ENCODE data around the gene NEUROD6.

DNA sequence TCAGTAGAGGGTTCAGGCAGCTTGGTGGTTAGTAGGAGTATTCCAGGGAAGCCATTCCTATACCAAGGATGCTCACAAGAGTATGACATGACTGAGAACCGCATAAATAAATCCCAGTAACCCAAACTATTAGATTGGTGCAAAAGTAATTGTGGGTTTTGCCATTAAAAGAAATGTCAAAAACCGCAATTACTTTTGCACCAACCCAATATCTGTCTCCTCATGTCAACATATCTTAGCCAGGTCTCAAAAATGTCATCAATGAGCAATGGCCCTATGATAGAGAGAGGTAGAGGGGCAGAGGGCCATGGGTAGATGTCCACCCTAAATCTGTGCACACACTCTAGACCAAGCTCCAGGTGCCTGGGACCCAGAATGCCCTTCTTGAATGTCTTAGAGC lies 23.6 kb downstream of the NEUROD6 start:
- TF ChIP-seq, protein P1, sequence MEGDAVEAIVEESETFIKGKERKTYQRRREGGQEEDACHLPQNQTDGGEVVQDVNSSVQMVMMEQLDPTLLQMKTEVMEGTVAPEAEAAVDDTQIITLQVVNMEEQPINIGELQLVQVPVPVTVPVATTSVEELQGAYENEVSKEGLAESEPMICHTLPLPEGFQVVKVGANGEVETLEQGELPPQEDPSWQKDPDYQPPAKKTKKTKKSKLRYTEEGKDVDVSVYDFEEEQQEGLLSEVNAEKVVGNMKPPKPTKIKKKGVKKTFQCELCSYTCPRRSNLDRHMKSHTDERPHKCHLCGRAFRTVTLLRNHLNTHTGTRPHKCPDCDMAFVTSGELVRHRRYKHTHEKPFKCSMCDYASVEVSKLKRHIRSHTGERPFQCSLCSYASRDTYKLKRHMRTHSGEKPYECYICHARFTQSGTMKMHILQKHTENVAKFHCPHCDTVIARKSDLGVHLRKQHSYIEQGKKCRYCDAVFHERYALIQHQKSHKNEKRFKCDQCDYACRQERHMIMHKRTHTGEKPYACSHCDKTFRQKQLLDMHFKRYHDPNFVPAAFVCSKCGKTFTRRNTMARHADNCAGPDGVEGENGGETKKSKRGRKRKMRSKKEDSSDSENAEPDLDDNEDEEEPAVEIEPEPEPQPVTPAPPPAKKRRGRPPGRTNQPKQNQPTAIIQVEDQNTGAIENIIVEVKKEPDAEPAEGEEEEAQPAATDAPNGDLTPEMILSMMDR (tag by site-specific recombination; IDR thresholded peaks at IDR 0.05), result no peak
- TF ChIP-seq, protein P2, sequence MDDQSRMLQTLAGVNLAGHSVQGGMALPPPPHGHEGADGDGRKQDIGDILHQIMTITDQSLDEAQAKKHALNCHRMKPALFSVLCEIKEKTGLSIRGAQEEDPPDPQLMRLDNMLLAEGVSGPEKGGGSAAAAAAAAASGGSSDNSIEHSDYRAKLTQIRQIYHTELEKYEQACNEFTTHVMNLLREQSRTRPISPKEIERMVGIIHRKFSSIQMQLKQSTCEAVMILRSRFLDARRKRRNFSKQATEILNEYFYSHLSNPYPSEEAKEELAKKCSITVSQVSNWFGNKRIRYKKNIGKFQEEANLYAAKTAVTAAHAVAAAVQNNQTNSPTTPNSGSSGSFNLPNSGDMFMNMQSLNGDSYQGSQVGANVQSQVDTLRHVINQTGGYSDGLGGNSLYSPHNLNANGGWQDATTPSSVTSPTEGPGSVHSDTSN (CRISPR knock-in tag; IDR thresholded peaks at IDR 0.05), result no peak
- TF ChIP-seq HOXD13 (CRISPR knock-in tag; IDR thresholded peaks at IDR 0.05; ENCODE audit: borderline replicate concordance), result no peak
- TF ChIP-seq ZNF626 (tag by site-specific recombination; IDR thresholded peaks at IDR 0.05), result no peak
- TF ChIP-seq MYNN (tag by site-specific recombination; IDR thresholded peaks at IDR 0.05; ENCODE audit: borderline replicate concordance), result no peak
